IPS DF 6.9 (cell line): ENCODE results near the gene ADGRB3.
A peak's percentile ranks its signal among the peaks of the same experiment; 100 is the strongest.
"Not testable (repeated sequence)": the region's sequence is repeated elsewhere in the genome, so short reads cannot be mapped to it uniquely, and the experiment has no call there.

Experiments used
- DNase-seq: peaks from one replicate; pipeline ENCODE4 v3.0.0-alpha.2; 2013; ENCODE audit warnings: low read depth, low spot score
- H3K27ac ChIP-seq: one replicate; pipeline ENCODE4 v1.5.1; 2013; ENCODE audit warnings: low read length, control low read depth
- H3K27me3 ChIP-seq: 2 replicates; pipeline ENCODE4 v1.6.1; 2013; ENCODE audit warnings: mild to moderate bottlenecking, low read length; ENCODE audit not compliant: control insufficient read depth, insufficient read depth
- H3K36me3 ChIP-seq: 2 replicates; pipeline ENCODE4 v1.6.1; 2013; ENCODE audit warnings: low read length; ENCODE audit not compliant: control insufficient read depth, insufficient read depth
- H3K4me1 ChIP-seq: 2 replicates; pipeline ENCODE4 v1.6.1; 2013; ENCODE audit warnings: low read length; ENCODE audit not compliant: control insufficient read depth, insufficient read depth
- H3K4me3 ChIP-seq: 2 replicates; pipeline ENCODE4 v1.5.1; 2013; ENCODE audit warnings: mild to moderate bottlenecking, low read length
- H3K9me3 ChIP-seq: 2 replicates; pipeline ENCODE4 v1.6.1; 2013; ENCODE audit warnings: low read length, inconsistent platforms; ENCODE audit not compliant: control insufficient read depth, insufficient read depth
- WGBS: extraction: QIAGEN DNeasy Blood & Tissue Kit; methylation state at CpG from one replicate; pipeline ENCODE4 v1.1.7; 2013; ENCODE audit warnings: mixed read lengths, missing lambda C conversion rate; ENCODE audit not compliant: insufficient read length, insufficient coverage; 5-methylcytosine and 5-hydroxymethylcytosine counted together

Gene ADGRB3

DNA sequence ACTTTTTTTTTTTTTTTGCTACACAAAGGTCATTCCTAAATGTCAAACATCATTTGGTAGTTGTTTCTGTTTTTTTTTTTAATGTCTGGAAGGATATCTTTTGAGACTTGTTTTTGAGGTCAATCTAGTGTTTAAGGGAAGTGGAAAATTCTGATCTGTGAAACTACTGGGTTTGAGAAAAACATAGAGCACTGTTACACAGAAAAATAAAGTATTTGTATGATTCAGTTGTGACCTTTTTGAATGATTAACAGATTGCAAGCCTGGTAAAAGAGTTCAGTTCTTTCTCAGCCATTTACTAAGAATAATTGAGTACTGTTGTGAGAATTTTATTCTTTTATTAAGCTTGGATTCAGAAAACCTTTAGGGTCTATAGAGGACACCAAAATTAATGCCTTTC is 276.7 kb downstream of the ADGRB3 start:
- Histone ChIP-seq H3K36me3 (no peaks in the 10 kb centered on the region), H3K9me3 (no peaks in the 10 kb centered on the region), H3K27me3 (no peaks in the 10 kb centered on the region), H3K4me3 (no peak overlapping the region), H3K4me1 (no peaks in the 10 kb centered on the region), H3K27ac (no peak overlapping the region)
- no peak for DNase-seq

DNA sequence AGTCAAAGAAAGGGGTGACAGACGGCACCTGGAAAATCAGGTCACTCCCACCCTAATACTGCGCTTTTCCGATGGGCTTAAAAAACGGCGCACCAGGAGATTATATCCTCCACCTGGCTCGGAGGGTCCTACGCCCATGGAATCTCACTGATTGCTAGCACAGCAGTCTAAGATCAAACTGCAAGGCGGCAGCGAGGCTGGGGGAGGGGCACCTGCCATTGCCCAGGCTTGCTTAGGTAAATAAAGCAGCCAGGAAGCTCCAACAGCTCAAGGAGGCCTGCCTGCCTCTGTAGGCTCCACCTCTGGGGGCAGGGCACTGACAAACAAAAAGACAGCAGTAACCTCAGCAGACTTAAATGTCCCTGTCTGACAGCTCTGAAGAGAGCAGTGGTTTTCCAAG is 277.7 kb downstream of the ADGRB3 start:
- not testable (repeated sequence) for DNase-seq, H3K4me1 ChIP-seq, H3K9me3 ChIP-seq, H3K4me3 ChIP-seq, H3K27me3 ChIP-seq, H3K27ac ChIP-seq, H3K36me3 ChIP-seq
- no CpG with 5 or more reads among the region's 9 CpGs for WGBS

GRCh38 chr6:68915586-68915985 is 280.5 kb downstream of the ADGRB3 start:
- no CpG with 5 or more reads among the region's 2 CpGs for whole genome bisulfite sequencing
- Histone ChIP-seq H3K4me1 (no peaks in the 10 kb centered on the region), H3K36me3 (no peaks in the 10 kb centered on the region), H3K4me3 (no peak overlapping the region), H3K27ac (no peak overlapping the region), H3K27me3 (no peaks in the 10 kb centered on the region), H3K9me3 (no peaks in the 10 kb centered on the region)
- no peak for DNase-seq

GRCh38 chr6:68919537-68919936 is 284.5 kb downstream of the ADGRB3 start:
- Histone ChIP-seq H3K36me3 (no peaks in the 10 kb centered on the region), H3K4me3 (no peak overlapping the region), H3K4me1 (no peaks in the 10 kb centered on the region), H3K9me3 (no peaks in the 10 kb centered on the region), H3K27ac (no peak overlapping the region), H3K27me3 (no peaks in the 10 kb centered on the region)
- WGBS: no CpG with 5 or more reads among the region's 3 CpGs
- DNase-seq: no peak

DNA sequence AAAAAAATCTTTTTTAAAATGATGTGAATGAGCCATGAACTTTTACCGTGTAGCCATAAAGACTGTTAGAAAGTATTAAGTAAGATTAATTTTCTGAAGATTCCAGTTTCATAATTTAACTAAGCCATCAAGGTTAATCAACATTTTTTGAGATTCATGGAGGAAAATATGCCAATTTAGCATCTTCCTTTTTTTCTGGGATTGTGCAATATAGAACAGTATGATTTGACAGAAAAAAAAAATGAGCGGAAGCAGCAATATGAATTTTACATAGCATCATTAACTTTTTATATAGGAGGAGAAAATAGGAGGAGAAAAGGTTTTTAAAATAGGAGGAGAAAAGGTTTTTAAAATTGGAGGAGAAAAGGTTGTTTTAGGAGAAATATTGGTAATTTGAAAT is 306.3 kb downstream of the ADGRB3 start:
- no peak overlapping the region for H3K27ac ChIP-seq
- no peaks in the 10 kb centered on the region for H3K36me3 ChIP-seq
- H3K9me3 ChIP-seq: no peaks in the 10 kb centered on the region
- no peaks in the 10 kb centered on the region for H3K27me3 ChIP-seq
- DNase-seq: no peak
- WGBS: no CpG with 5 or more reads among the region's 2 CpGs
- H3K4me3 ChIP-seq: no peak overlapping the region
- H3K4me1 ChIP-seq: no peaks in the 10 kb centered on the region

DNA sequence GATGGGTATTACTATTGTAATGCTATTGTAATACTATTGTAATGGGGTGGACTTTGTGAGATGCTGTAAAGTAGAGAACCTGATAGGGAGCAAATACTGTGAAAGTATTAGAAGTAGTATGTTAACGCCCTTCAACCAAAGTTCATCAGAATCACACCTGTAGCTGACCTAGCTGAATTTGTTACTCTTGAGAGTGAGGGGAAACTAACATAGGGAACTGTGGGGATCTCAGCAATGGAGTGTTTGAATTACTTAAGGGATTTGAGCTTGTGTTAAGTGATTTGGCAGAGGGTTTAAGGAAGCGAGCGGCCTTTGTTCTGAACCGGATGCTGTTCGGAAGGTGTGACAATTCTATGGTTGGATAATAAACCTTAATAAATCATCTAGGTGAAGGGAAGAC is 312.6 kb downstream of the ADGRB3 start:
- H3K9me3 ChIP-seq: no peaks in the 10 kb centered on the region
- H3K4me1 ChIP-seq: no peaks in the 10 kb centered on the region
- WGBS: no CpG with 5 or more reads among the region's 5 CpGs
- no peaks in the 10 kb centered on the region for H3K36me3 ChIP-seq
- no peaks in the 10 kb centered on the region for H3K27me3 ChIP-seq
- no peak for DNase-seq
- H3K4me3 ChIP-seq: no peak overlapping the region
- H3K27ac ChIP-seq: no peak overlapping the region

DNA sequence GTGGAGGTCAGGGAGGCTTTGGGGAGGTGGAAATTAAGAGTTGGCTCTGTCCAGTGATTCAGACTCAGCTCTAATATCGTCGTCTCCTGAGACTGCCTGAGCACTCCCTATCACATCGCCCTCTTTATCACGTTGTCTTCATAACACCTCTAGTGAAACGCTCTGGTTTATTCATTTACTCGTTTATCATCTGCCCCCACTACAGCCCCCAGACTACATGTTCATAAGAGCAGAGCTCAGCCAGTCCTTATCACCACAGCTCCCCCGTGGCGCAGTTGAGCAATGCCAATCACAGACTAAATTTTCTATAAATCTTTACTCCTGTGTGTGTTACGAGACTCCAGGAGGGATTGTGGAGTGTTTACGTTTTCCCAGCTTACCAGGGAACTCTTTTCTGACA is 316.2 kb downstream of the ADGRB3 start:
- H3K9me3 ChIP-seq: no peaks in the 10 kb centered on the region
- no peak overlapping the region for H3K27ac ChIP-seq
- no peak overlapping the region for H3K4me3 ChIP-seq
- DNase-seq: no peak
- H3K36me3 ChIP-seq: no peaks in the 10 kb centered on the region
- H3K27me3 ChIP-seq: no peaks in the 10 kb centered on the region
- H3K4me1 ChIP-seq: no peaks in the 10 kb centered on the region
- WGBS: no CpG with 5 or more reads among the region's 10 CpGs

DNA sequence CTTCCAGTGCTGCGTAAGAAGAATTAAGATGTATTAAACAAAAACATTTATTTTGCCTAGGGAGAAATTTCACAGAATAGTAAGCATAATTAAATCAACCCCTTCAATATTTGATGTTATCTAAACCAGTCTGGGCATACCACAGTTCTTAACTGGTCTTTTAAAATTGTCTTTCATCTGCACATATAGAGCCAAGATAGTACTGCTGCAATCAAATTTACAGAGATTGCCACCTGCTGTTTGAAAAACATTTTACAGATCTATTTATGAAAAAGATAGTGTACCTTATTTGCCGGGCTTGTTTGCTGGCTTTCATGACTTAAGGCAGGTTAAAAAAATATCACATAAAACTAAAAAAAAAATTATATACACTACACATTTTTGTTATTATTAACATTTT is 323.2 kb downstream of the ADGRB3 start:
- Histone ChIP-seq H3K36me3 (no peaks in the 10 kb centered on the region), H3K27ac (no peak overlapping the region), H3K27me3 (no peaks in the 10 kb centered on the region), H3K9me3 (no peaks in the 10 kb centered on the region), H3K4me3 (no peak overlapping the region), H3K4me1 (no peaks in the 10 kb centered on the region)
- WGBS: no CpG with 5 or more reads among the region's 2 CpGs
- DNase-seq: no peak

- Histone ChIP-seq H3K27me3 (no peaks in the 10 kb centered on the region), H3K36me3 (no peaks in the 10 kb centered on the region), H3K4me3 (no peak overlapping the region), H3K9me3 (no peaks in the 10 kb centered on the region), H3K27ac (no peak overlapping the region), H3K4me1 (no peaks in the 10 kb centered on the region)
- peak; percentile 37 for DNase-seq
- WGBS: 100% methylated on average over 1 of the region's 11 CpGs
These were observed 332.6 kb downstream of the ADGRB3 start for GRCh38 chr6:68967549-68968300.

DNA sequence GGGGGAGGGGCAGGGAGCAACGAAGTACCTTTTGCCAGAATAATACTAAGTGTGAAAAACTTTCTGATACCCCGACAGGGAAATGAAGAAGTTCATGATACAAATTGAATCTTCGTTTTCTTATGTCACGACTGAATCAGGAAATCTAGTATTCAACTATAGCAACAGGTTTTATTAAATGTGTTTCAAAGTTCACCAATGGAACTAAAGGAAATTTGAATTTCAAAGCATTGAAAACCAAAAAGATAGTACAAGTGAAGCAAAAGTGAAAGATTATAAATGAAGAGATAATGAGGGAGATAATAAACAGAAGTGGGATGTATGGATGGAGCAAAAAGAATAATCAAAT is 333.2 kb downstream of the ADGRB3 start:
- WGBS: no CpG with 5 or more reads among the region's 4 CpGs
- Histone ChIP-seq H3K9me3 (no peaks in the 10 kb centered on the region), H3K4me1 (no peaks in the 10 kb centered on the region), H3K27me3 (no peaks in the 10 kb centered on the region), H3K27ac (no peak overlapping the region), H3K4me3 (no peak overlapping the region), H3K36me3 (no peaks in the 10 kb centered on the region)
- DNase-seq: no peak

DNA sequence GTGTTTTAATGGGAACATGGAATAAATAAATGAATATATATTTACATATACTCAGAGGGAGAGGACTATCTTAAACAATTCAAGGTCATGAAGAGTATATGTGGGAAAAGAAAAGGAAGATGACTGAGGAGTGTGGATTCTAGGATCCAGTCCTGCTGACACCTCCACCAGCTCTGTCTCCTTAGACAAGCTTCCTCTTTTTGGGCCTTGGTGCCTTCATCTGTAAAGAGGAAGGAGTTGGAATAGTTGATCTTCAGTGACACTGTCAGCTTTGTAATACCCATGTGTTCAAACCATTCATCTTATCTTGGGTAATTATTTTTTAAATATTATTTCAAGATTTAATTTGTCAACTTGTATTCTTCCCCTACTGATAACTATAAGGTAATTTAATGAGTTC is 338.0 kb downstream of the ADGRB3 start:
- no peak for DNase-seq
- Histone ChIP-seq H3K9me3 (no peaks in the 10 kb centered on the region), H3K4me3 (no peak overlapping the region), H3K36me3 (no peaks in the 10 kb centered on the region), H3K27me3 (no peaks in the 10 kb centered on the region), H3K4me1 (no peaks in the 10 kb centered on the region), H3K27ac (no peak overlapping the region)
